Measurements from ENCODE around the gene FAM222A. TPM values are rescaled to one million over a fixed set of nuclear protein-coding genes. Genes with fewer than 3 reads are reported as not detected.
"Not testable (repeated sequence)": the region's sequence is repeated elsewhere in the genome, so short reads cannot be mapped to it uniquely, and the experiment has no call there.

Gene FAM222A
- polyA plus RNA-seq, 3 donors, result 0.09 TPM; not detected in 2

- H3K27ac Mint-ChIP-seq, result no peak overlapping the region
- peak overlapping the region in 1 of 2 donors; percentile 16 for H3K4me3 Mint-ChIP-seq
- Histone ChIP-seq H3K79me2 (ENCODE audit: insufficient read depth, low read length) (no peaks in the 10 kb centered on the region), H3K27me3 (ENCODE audit: control insufficient read depth in 2 of 2, insufficient read depth in 2 of 2, low read length in 2 of 2) (peaks cover 0 to 2% of the 10 kb centered on the region in 2 donors), H3K4me2 (replicated peaks; ENCODE audit: extremely low read depth, low read length, poor library complexity, severe bottlenecking) (no peak overlapping the region), H3K36me3 (replicated peaks in 1 of 2; ENCODE audit: control insufficient read depth in 1 of 2, insufficient read depth in 2 of 2, low read length in 2 of 2) (no peaks in the 10 kb centered on the region), H3K9ac (ENCODE audit: insufficient read depth, low read length, poor library complexity, severe bottlenecking) (peak overlapping the region; percentile 7), H3K27ac (ENCODE audit: low read depth in 1 of 2, low read length in 2 of 2) (no peak overlapping the region), H3K4me1 (ENCODE audit: control insufficient read depth in 1 of 2, insufficient read depth in 2 of 2, low read length in 2 of 2) (peaks cover 10 to 12% of the 10 kb centered on the region in 2 donors), H4K20me1 (ENCODE audit: insufficient read depth, low read length) (no peaks in the 10 kb centered on the region), H2AFZ (ENCODE audit: insufficient read depth, low read depth, low read length, poor library complexity, severe bottlenecking) (no peak overlapping the region), H3K9me3 (replicated peaks in 1 of 2; ENCODE audit: control insufficient read depth in 1 of 2, insufficient read depth in 1 of 2, low read length in 2 of 2) (no peaks in the 10 kb centered on the region), H3K4me3 (replicated peaks in 1 of 3; ENCODE audit: low read depth in 2 of 3, low read length in 3 of 3) (no peak overlapping the region)
- no CpG with 5 or more reads among the region's 11 CpGs for WGBS (ENCODE audit: insufficient coverage)
- no peaks in the 10 kb centered on the region for H3K36me3 Mint-ChIP-seq
- intact Hi-C loops (cut with micrococcal nuclease), result no loop called here
- DNase-seq, result no peak
- H3K9me3 Mint-ChIP-seq, result peaks cover 0 to 6% (median 0%) of the 10 kb centered on the region in 7 donors
- H3K4me1 Mint-ChIP-seq, result peaks cover 6% of the 10 kb centered on the region
- H3K27me3 Mint-ChIP-seq (ENCODE audit: low read depth in 3 of 3), result peaks cover 7 to 12% (median 8%) of the 10 kb centered on the region in 3 donors
- TF ChIP-seq CTCF (IDR thresholded peaks at IDR 0.05), result no peak
These were observed 19.7 kb upstream of the FAM222A start for GRCh38 chr12:109693653-109694600.

GRCh38 chr12:109694629-109695028, 19.0 kb upstream of the FAM222A start:
- H4K20me1 ChIP-seq (ENCODE audit: insufficient read depth, low read length); DNase-seq; H3K36me3 ChIP-seq (replicated peaks in 1 of 2; ENCODE audit: control insufficient read depth in 1 of 2, insufficient read depth in 2 of 2, low read length in 2 of 2); H3K4me1 ChIP-seq (ENCODE audit: control insufficient read depth in 1 of 2, insufficient read depth in 2 of 2, low read length in 2 of 2); H3K27me3 ChIP-seq (ENCODE audit: control insufficient read depth in 2 of 2, insufficient read depth in 2 of 2, low read length in 2 of 2); H3K36me3 Mint-ChIP-seq; H3K27ac ChIP-seq (ENCODE audit: low read depth in 1 of 2, low read length in 2 of 2); H3K27ac Mint-ChIP-seq; intact Hi-C loops (cut with micrococcal nuclease); H3K9me3 ChIP-seq (replicated peaks in 1 of 2; ENCODE audit: control insufficient read depth in 1 of 2, insufficient read depth in 1 of 2, low read length in 2 of 2); H3K4me1 Mint-ChIP-seq; H3K4me3 ChIP-seq (replicated peaks in 1 of 3; ENCODE audit: low read depth in 2 of 3, low read length in 3 of 3); H3K79me2 ChIP-seq (ENCODE audit: insufficient read depth, low read length); H3K9me3 Mint-ChIP-seq; H2AFZ ChIP-seq (ENCODE audit: insufficient read depth, low read depth, low read length, poor library complexity, severe bottlenecking); H3K4me2 ChIP-seq (replicated peaks; ENCODE audit: extremely low read depth, low read length, poor library complexity, severe bottlenecking): not testable (repeated sequence)
- Mint-ChIP-seq H3K4me3 (peak overlapping the region in 1 of 2 donors; percentile 16), H3K27me3 (ENCODE audit: low read depth in 3 of 3) (peaks cover 7 to 12% (median 8%) of the 10 kb centered on the region in 3 donors)
- WGBS (ENCODE audit: insufficient coverage), result 94% methylated on average over 4 of the region's 6 CpGs
- H3K9ac ChIP-seq (ENCODE audit: insufficient read depth, low read length, poor library complexity, severe bottlenecking), result peak overlapping the region; percentile 7
